Putamen (tissue), 1 donor: ENCODE results near the gene PMEPA1.
A peak's percentile ranks its signal among the peaks of the same experiment; 100 is the strongest.

Source experiments
- DNase-seq: peaks from one replicate; pipeline ENCODE4 v3.0.0-alpha.2; 2016; ENCODE audit warnings: low spot score

Gene PMEPA1

GRCh38 chr20:57660922-57661745 is 48.7 kb downstream of the PMEPA1 start:
- DNase-seq = no peak

GRCh38 chr20:57660181-57660921 is 49.5 kb downstream of the PMEPA1 start:
- DNase-seq = no peak

- DNase-seq = no peak
These were observed 50.2 kb downstream of the PMEPA1 start for GRCh38 chr20:57659517-57660180.

- no peak for DNase-seq
These were observed 50.8 kb downstream of the PMEPA1 start for GRCh38 chr20:57658833-57659516.

DNA sequence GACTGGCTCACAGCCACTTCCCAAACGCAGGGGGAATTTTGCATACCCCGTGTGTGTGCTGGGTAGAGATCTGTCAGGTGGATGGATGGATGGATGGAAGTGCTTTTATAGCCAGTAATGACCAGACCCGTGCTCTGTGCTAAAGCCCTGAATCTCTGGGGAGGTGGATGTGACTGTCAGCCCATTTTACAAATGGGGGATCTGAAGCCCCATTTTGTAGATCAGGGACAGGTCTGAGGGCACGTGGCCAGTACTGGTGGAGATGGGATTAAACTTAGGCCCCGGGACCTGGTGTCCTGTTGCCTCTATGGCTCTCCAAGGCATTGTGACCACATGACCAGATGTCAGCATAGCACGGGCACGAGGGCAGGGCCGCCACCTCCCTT is 51.4 kb downstream of the PMEPA1 start:
- DNase-seq = no peak

DNA sequence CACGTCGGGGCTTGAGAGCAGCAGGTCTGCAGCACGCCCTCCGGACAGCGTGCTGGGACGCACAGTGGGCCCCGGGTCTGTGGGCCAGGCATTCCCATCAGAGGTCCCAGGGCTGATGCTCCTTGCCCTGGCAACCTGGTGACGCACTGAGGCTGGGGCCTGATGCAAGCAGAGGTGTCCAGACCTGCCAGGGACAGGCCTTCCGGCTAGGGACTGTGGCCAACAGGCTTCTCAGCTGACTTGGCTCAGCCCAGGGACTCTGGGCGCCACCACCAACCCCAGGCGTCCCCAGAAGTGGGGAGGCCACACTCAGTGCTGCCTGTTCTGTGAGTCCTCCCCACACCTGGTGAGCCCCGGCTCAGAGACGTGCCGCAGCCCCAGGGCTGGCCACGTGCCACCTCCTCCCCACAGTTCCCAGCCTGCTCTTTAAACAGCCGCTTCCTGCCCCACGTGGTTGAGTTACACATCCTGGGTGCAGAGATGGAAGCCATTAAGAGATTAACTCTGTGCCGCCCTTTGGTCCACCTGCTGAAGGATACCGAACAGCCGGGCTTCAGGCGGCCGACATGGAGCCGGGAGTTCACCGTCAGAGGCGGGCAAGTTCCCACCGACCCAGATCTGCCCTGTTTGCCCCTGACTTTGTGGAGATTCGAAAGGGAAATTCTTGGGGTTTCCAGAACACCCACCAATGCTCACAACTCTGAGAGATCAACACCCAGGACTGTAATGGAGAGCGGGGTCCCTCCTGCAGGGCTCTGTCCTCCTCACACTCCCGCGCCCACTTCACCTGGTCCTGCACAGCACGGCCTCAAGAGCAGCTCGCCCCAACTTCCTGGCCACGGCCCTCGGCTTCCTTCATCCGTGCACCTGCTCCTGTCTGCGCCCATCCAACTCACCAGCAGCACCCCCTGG is 52.0 kb downstream of the PMEPA1 start:
- DNase-seq = peak; percentile 61

- no peak for DNase-seq
These were observed 52.8 kb downstream of the PMEPA1 start for GRCh38 chr20:57656821-57657534.

GRCh38 chr20:57656252-57656820 is 53.5 kb downstream of the PMEPA1 start:
- no peak for DNase-seq

- DNase-seq = no peak
These were observed 54.0 kb downstream of the PMEPA1 start for GRCh38 chr20:57655809-57656155.

DNA sequence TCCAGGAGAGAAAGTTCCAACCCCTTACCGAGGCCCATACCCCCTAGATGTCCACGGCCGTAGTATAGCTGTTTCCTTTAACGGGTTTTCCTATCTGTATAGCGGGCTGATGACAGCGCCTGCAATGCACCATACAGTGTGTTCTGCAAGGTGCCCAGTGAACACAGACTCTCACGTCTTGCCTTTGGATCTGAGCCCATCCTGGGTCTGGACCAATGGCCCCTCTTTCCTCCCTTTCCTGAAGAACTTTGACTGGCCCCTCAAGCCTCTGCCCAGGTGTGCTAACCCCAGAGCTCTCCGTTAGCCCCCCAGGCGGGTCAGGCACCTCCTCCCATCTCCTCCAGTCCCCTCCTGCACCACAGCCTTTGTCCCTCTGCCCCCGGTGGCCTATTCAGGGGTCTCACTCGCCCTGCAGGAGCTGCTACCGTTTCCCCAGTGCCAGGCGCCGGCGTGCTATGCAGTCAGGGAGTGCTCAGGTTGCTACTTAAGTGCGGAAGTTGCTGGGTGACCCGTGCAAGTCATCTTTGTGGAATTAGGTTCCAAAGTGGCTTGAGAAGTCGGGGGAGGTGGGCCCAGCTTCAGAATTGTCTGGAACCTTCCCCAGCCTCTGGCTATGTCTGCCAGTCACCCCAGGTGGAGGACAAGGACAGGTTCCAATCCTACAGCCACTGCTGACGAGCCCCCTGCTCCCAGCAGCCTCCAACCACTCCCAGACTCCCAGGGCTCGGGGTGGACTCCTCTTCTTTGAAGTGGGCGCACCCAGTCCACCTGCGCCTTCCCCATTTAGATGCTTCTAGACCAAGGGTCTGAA is 54.6 kb downstream of the PMEPA1 start:
- no peak for DNase-seq

GRCh38 chr20:57654363-57654997 is 55.3 kb downstream of the PMEPA1 start:
- DNase-seq = no peak

DNA sequence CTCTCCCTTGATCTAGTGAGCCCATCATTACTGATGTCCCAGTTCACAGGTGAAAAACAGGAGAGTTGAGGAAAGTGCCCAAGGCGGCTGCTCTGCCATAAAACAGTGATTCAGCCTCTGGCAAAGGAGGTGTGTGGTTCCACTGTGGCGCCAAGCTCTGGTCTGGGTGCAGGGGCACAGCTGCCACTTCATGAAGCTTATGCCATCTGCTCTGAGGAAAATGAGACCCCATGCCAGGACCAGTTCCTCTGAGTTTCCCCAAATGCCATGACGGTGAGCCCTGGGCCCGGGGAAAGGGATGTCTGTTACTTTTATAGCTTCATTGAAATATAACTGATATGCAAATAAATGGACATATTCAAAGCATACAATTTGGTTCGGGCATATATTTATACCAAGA is 55.9 kb downstream of the PMEPA1 start:
- DNase-seq = no peak

- no peak for DNase-seq
These were observed 56.3 kb downstream of the PMEPA1 start for GRCh38 chr20:57653546-57653900.

DNA sequence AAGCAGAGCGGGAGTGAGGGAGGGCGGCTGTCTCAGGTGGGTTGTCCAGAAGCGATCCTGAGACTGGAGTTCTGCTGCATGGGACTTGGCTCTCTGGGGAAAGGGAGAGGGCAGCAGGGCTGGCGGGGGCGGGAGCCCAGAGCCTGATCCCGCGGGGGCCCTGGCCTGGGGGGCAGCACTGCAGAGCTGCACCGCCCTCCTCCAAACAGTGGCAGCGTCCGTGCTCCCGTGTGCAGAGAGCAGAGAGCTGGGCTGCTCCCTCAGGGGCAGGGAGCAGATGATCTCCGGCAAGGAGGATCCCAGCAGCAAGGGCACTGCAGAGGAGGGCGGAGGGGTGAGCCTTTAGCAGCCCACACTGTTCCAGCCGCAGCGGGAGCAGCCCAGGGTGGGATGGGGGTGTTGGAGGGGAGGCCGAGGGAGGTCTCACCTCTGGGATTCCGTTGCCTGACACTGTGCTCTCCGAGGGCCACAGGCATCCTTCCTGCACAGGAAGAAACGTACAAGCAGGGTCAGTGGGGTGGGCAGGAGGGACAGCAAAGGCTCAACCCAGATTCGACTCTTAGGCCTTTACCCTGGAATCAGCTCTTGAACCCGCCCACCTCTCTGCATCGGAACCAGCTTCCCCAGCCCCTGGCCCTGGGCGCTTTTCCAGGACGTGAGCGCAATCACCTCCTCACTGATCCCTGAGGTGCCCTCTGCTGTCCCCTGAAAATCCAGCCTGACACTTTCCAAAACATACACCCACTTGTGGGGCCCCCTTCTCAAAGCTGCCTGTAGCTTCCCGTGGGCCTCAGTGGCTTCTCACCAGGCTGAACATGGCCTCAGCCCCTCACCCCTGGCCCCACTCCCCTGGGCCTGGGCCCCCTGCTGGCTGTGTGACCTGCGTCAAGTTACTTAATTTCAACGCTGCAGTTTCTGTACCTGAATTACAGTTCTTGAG is 56.9 kb downstream of the PMEPA1 start:
- DNase-seq = no peak

GRCh38 chr20:57651881-57652605 is 57.8 kb downstream of the PMEPA1 start:
- no peak for DNase-seq

DNA sequence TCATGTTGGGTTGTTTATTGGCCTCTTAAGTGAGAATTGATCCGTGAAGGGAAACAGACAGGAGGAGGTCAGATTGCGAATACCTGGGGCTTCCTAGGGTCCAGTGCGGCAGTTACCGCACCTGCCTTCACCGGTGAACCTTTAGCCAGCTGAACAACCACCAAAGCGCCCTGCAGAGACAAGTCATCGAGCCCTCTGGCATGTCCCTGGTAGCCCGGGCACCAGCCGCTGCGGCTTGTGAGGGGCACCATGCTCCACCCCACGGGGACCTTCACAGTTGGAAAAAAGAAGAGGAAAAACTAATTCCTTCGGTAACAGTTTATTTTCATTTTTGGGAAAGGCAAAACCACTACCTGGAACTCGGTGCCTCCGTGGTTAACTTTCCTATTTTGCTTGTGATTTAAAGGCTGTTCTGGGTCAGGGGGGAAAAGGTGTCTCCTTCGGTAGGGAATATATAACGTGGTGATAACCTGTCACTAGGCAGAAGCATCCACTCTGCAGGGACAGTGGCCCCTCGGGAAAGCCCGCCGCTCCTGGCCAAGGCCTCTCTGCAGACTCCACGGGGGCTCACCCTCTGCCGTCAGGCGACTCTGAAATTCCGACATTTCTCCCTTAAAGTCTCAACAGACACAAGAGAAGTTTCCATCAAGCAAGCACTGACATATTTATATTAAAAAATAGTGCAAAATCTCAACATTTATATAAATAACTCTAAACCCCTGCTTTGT is 58.9 kb downstream of the PMEPA1 start:
- no peak for DNase-seq

- DNase-seq = no peak
These were observed 59.5 kb downstream of the PMEPA1 start for GRCh38 chr20:57650266-57650665.
